HEK293T (cell line): Measurements from ENCODE around the gene TCEAL2.

Source experiments
- BHLHE40 ChIP-seq: fragments of 450-650 bp; IDR thresholded peaks from 2 replicates; pipeline ENCODE4 v1.6.1; 2016; ENCODE audit warnings: mild to moderate bottlenecking, moderate library complexity, borderline replicate concordance
- CTBP1 ChIP-seq: fragments of 450-650 bp; IDR thresholded peaks from 2 replicates; pipeline ENCODE4 v1.6.1; 2016; ENCODE audit warnings: borderline replicate concordance
- ELF4 ChIP-seq: fragments of 450-650 bp; IDR thresholded peaks from 2 replicates; pipeline ENCODE4 v1.6.1; 2017; ENCODE audit warnings: antibody characterized with exemption
- FOXK2 ChIP-seq: fragments of 450-650 bp; IDR thresholded peaks from 2 replicates; pipeline ENCODE4 v1.6.1; 2016; ENCODE audit warnings: mild to moderate bottlenecking
- HDGF ChIP-seq: fragments of 450-650 bp; IDR thresholded peaks from 2 replicates; pipeline ENCODE4 v1.6.1; 2017; ENCODE audit warnings: antibody characterized with exemption, borderline replicate concordance
- LEF1 ChIP-seq: fragments of 450-650 bp; IDR thresholded peaks from 2 replicates; pipeline ENCODE4 v1.6.1; 2017; ENCODE audit warnings: mild to moderate bottlenecking, borderline replicate concordance
- SP1 ChIP-seq: fragments of 450-650 bp; IDR thresholded peaks from 2 replicates; pipeline ENCODE4 v1.6.1; 2017

DNA sequence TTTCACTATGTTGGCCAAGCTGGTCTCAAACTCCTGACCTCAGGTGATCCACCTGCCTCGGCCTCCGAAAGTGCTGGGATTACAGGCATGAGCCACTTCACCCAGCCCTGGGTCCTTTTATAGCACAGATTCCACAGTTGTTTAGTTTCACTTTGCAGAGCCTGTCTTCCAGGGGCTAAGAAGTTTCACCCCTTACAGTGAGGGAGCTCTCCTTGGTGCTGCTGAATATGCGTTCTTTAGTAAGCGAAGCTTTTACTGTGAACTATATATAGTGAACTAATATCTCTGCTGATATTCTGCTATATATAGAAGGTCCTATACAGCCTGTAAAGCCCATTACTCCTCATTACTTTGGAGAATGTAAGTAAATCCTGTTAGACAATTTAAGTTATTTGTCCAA is 12.6 kb downstream of the TCEAL2 start:
- TF ChIP-seq SP1 (no peak), ELF4 (no peak), BHLHE40 (no peak), HDGF (no peak), FOXK2 (no peak), LEF1 (no peak), CTBP1 (no peak)
